Measurements from ENCODE around the gene SH3PXD2A. TPM values are rescaled to one million over a fixed set of nuclear protein-coding genes. Genes with fewer than 3 reads are reported as not detected.

SH3PXD2A gene
- total RNA-seq, 4 donors from 2014 or later, result 55.7 to 71.8 (median 66.8) TPM

DNA sequence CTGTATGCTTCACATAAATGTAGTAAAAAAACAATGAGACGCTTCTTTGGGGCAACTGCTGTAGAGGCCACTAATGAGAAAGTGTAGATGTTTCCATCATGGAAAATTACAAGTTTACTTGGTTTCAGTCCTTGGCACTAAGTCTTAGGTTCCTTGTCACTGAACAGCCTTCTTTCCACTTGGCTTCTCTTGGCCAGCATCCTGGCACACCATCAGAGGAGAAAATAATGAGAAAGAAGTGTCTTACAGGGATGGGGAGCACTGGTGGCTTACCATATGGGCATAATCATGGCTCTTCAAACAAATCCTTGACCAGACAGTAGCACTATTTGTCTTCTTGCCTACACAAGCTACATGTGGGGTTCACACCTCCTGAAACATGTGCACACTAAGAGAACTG is 22.5 kb upstream of the SH3PXD2A start:
- DNase-seq (ENCODE audit: low spot score in 2 of 2), result no peak
- Histone ChIP-seq H3K36me3 (peaks cover 35% of the 10 kb centered on the region), H3K4me3 (no peak overlapping the region), H3K9me3 (no peaks in the 10 kb centered on the region), H3K27me3 (no peaks in the 10 kb centered on the region), H3K4me1 (peaks cover 58% of the 10 kb centered on the region), H3K27ac (no peak overlapping the region)
- WGBS, result 88% methylated on average over 1 of the region's 1 CpG
- TF ChIP-seq POLR2A (IDR thresholded peaks at IDR 0.05) (no peak), EP300 (IDR thresholded peaks at IDR 0.05) (no peak), POLR2AphosphoS5 (IDR thresholded peaks at IDR 0.05) (no peak)
- TF ChIP-seq, protein P1, sequence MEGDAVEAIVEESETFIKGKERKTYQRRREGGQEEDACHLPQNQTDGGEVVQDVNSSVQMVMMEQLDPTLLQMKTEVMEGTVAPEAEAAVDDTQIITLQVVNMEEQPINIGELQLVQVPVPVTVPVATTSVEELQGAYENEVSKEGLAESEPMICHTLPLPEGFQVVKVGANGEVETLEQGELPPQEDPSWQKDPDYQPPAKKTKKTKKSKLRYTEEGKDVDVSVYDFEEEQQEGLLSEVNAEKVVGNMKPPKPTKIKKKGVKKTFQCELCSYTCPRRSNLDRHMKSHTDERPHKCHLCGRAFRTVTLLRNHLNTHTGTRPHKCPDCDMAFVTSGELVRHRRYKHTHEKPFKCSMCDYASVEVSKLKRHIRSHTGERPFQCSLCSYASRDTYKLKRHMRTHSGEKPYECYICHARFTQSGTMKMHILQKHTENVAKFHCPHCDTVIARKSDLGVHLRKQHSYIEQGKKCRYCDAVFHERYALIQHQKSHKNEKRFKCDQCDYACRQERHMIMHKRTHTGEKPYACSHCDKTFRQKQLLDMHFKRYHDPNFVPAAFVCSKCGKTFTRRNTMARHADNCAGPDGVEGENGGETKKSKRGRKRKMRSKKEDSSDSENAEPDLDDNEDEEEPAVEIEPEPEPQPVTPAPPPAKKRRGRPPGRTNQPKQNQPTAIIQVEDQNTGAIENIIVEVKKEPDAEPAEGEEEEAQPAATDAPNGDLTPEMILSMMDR (IDR thresholded peaks at IDR 0.05), result no peak

DNA sequence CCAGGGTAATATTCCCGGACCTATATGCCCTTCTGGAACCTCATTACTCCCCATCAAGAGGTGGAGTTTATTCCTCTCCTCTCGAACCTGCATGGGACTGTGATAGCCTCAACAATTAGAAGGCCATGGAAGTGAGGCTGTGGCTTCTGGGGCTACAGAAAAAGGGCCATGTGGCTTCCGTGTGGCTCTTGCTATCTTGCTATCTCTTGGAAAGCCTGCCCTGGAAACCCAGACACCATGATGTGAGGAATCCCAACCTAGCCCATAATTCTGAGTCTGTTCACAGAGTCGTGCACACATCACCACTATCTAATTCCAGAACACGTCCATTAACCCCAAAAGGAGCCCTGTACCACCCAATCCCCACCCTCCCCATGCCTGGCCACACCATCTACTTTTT is 20.8 kb upstream of the SH3PXD2A start:
- Histone ChIP-seq H3K4me1 (peaks cover 60% of the 10 kb centered on the region), H3K9me3 (no peaks in the 10 kb centered on the region), H3K27me3 (no peaks in the 10 kb centered on the region), H3K36me3 (peaks cover 18% of the 10 kb centered on the region), H3K27ac (no peak overlapping the region), H3K4me3 (no peak overlapping the region)
- DNase-seq (ENCODE audit: low spot score in 2 of 2), result no peak
- WGBS, result 90% methylated on average over 5 of the region's 5 CpGs
- TF ChIP-seq, protein P1 (IDR thresholded peaks at IDR 0.05), result no peak
- TF ChIP-seq POLR2AphosphoS5 (IDR thresholded peaks at IDR 0.05), result no peak
- TF ChIP-seq EP300 (IDR thresholded peaks at IDR 0.05), result no peak
- no peak for TF ChIP-seq POLR2A (IDR thresholded peaks at IDR 0.05)

DNA sequence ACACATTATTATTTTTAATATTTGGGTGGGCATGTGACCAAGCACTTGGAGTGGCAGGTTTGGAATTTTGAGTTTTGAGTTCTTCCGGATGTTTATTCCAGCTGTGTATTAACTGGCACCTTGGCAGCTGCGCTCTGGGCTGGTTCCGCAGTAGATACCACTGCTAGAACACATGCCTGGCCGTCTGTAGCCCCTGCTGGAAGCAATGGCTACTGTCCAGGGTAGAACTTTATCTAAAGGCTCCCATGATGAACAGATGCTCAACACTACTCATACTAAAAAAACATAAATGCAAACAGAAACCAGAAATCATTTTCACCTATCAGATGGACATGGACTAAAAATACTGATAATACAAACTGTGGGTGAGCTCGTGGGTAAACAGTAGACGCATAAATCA is 19.4 kb upstream of the SH3PXD2A start:
- peaks cover 8% of the 10 kb centered on the region for H3K36me3 ChIP-seq
- H3K4me1 ChIP-seq, result peaks cover 61% of the 10 kb centered on the region
- DNase-seq (ENCODE audit: low spot score in 2 of 2), result no peak
- TF ChIP-seq POLR2A (IDR thresholded peaks at IDR 0.05), result no peak
- TF ChIP-seq, protein P1 (IDR thresholded peaks at IDR 0.05), result no peak
- no peak for TF ChIP-seq POLR2AphosphoS5 (IDR thresholded peaks at IDR 0.05)
- TF ChIP-seq EP300 (IDR thresholded peaks at IDR 0.05), result no peak
- no peak overlapping the region for H3K4me3 ChIP-seq
- no peaks in the 10 kb centered on the region for H3K9me3 ChIP-seq
- no peaks in the 10 kb centered on the region for H3K27me3 ChIP-seq
- H3K27ac ChIP-seq, result no peak overlapping the region
- 52% methylated on average over 6 of the region's 6 CpGs for WGBS

DNA sequence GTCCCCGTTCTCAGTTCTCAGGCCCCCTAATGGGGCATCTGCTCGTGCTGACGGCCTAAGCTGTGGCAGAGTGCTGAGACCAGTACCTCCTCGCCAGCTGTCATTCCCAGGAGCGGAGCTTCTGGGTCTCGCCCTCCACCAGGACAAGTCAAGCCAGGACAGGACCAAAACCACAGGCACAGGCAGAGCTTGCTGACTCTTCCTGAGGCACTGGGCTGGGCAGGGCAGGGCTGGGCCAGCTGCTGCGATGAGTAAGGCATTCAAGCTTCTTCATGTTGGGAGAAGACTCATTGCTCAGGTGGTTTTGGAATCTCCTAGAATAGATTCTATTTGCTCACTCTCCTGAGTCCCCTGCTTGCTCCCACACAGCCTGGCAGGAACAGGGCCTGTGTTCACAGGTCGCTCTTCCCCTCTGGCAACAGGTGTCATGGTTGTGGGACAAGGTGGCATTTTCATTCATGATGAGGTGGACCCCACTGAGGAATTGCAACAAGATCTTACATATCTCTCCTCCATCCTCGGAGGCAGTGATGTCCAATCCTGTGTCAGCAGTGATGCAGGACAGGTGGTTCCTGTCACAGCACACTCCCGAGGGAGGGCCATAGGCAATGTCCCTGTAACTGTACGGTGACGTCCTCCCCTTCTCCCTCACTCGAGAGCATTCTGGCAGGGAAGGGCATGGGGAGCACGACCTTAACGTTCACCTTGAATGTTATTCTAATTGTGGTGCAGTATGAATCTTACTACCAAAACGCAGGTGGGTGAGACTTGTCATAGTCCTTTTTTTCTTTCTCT is 17.0 kb upstream of the SH3PXD2A start:
- H3K27me3 ChIP-seq, result no peaks in the 10 kb centered on the region
- no peak for DNase-seq (ENCODE audit: low spot score in 2 of 2)
- TF ChIP-seq, protein P1 (IDR thresholded peaks at IDR 0.05), result no peak
- TF ChIP-seq POLR2AphosphoS5 (IDR thresholded peaks at IDR 0.05), result peak in 1 of 3 donors; percentile 15
- H3K36me3 ChIP-seq, result no peaks in the 10 kb centered on the region
- H3K27ac ChIP-seq, result peak overlapping the region; percentile 83
- no peaks in the 10 kb centered on the region for H3K9me3 ChIP-seq
- peaks cover 51% of the 10 kb centered on the region for H3K4me1 ChIP-seq
- WGBS, result 70% methylated on average over 15 of the region's 16 CpGs
- no peak overlapping the region for H3K4me3 ChIP-seq

DNA sequence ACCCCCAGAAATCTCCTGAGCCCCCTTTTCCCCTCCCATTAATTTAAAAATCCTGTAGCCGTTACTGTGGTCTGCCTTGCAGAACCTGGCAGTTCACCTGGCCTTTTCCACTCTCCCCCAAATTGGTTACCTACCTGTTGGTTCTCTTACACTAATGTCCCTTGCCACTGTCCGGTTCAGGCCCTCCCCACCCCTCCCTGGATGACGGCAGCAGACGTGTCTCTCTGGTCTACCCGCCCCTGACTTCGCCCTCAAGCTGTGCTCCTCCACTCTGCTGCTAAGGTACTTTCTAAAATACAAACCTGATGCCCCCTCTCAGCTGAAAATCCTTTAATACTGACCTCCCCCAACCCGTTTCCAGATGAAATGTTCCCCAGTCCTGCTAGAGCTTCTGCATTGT is 15.6 kb upstream of the SH3PXD2A start:
- no peaks in the 10 kb centered on the region for H3K27me3 ChIP-seq
- H3K36me3 ChIP-seq, result no peaks in the 10 kb centered on the region
- DNase-seq (ENCODE audit: low spot score in 2 of 2), result no peak
- TF ChIP-seq, protein P1 (IDR thresholded peaks at IDR 0.05), result no peak
- TF ChIP-seq POLR2A (IDR thresholded peaks at IDR 0.05) (no peak), POLR2AphosphoS5 (IDR thresholded peaks at IDR 0.05) (no peak), EP300 (IDR thresholded peaks at IDR 0.05) (no peak)
- H3K27ac ChIP-seq, result peak overlapping the region; percentile 83
- H3K9me3 ChIP-seq, result no peaks in the 10 kb centered on the region
- H3K4me1 ChIP-seq, result peaks cover 51% of the 10 kb centered on the region
- H3K4me3 ChIP-seq, result no peak overlapping the region
- 52% methylated on average over 7 of the region's 7 CpGs for WGBS
